Glutamatergic neuron (in vitro differentiated cells): ENCODE results near the gene PIEZO1. TPM values are rescaled to one million over a fixed set of nuclear protein-coding genes. Genes with fewer than 3 reads are reported as not detected.

Experiments used
- DNase-seq: peaks from one replicate; pipeline ENCODE4 v3.0.0; 2022
- H3K27ac Mint-ChIP-seq: one replicate; pipeline ENCODE4 v1.8.0; 2020; ENCODE audit warnings: mild to moderate bottlenecking, mixed read lengths, inconsistent platforms; ENCODE audit not compliant: unreplicated experiment
- H3K27me3 Mint-ChIP-seq: one replicate; pipeline ENCODE4 v1.8.0; 2020; ENCODE audit warnings: mild to moderate bottlenecking, moderate library complexity, mixed read lengths, inconsistent platforms; ENCODE audit not compliant: unreplicated experiment
- H3K36me3 Mint-ChIP-seq: one replicate; pipeline ENCODE4 v1.8.0; 2020; ENCODE audit warnings: mild to moderate bottlenecking, mixed read lengths, inconsistent platforms; ENCODE audit not compliant: unreplicated experiment
- H3K4me1 Mint-ChIP-seq: one replicate; pipeline ENCODE4 v1.8.0; 2020; ENCODE audit warnings: mild to moderate bottlenecking, low read depth, mixed read lengths, inconsistent platforms; ENCODE audit not compliant: unreplicated experiment
- H3K4me3 Mint-ChIP-seq: one replicate; pipeline ENCODE4 v1.8.0; 2020; ENCODE audit warnings: mild to moderate bottlenecking, mixed read lengths, inconsistent platforms; ENCODE audit not compliant: unreplicated experiment
- H3K9me3 Mint-ChIP-seq: one replicate; pipeline ENCODE4 v1.8.0; 2020; ENCODE audit warnings: mild to moderate bottlenecking, moderate library complexity, mixed read lengths, inconsistent platforms; ENCODE audit not compliant: unreplicated experiment
- CTCF ChIP-seq: fragments of 200-600 bp; sonication (generic); IDR thresholded peaks from one replicate; pipeline ENCODE4 v1.5.0; 2021; ENCODE audit not compliant: partially characterized antibody, unreplicated experiment
- total RNA-seq: library from RNA; stranded (reverse); fragmentation: NEBNext Ultra II Directional; extraction: Animal tissue kit (Norgen Biotek cat#: 25700); gene quantifications from one replicate; pipeline ENCODE4 v1.2.1, GENCODE V29; 2021; ENCODE audit not compliant: unreplicated experiment

PIEZO1 gene
- total RNA-seq, 1 donor from 2014 or later, result 12.3 TPM

- Mint-ChIP-seq H3K27me3 (peaks cover 12% of the 10 kb centered on the region), H3K4me1 (peaks cover 14% of the 10 kb centered on the region), H3K27ac (no peak overlapping the region), H3K9me3 (peaks cover 5% of the 10 kb centered on the region), H3K36me3 (no peaks in the 10 kb centered on the region), H3K4me3 (no peak overlapping the region)
- DNase-seq, result peak; percentile 42
- TF ChIP-seq CTCF, result no peak
These were observed 7.3 kb downstream of the PIEZO1 start for GRCh38 chr16:88777471-88778270.

- peaks cover 14% of the 10 kb centered on the region for H3K4me1 Mint-ChIP-seq
- DNase-seq, result no peak
- no peak overlapping the region for H3K4me3 Mint-ChIP-seq
- peaks cover 3% of the 10 kb centered on the region for H3K9me3 Mint-ChIP-seq
- H3K27me3 Mint-ChIP-seq, result peaks cover 11% of the 10 kb centered on the region
- no peaks in the 10 kb centered on the region for H3K36me3 Mint-ChIP-seq
- no peak overlapping the region for H3K27ac Mint-ChIP-seq
- TF ChIP-seq CTCF, result no peak
These were observed 9.2 kb downstream of the PIEZO1 start for GRCh38 chr16:88775825-88776224.

- DNase-seq, result no peak
- TF ChIP-seq CTCF, result no peak
- H3K27ac Mint-ChIP-seq, result no peak overlapping the region
- H3K27me3 Mint-ChIP-seq, result peaks cover 10% of the 10 kb centered on the region
- H3K4me3 Mint-ChIP-seq, result no peak overlapping the region
- H3K36me3 Mint-ChIP-seq, result no peaks in the 10 kb centered on the region
- peaks cover 3% of the 10 kb centered on the region for H3K9me3 Mint-ChIP-seq
- peaks cover 13% of the 10 kb centered on the region for H3K4me1 Mint-ChIP-seq
These were observed 10.3 kb downstream of the PIEZO1 start for GRCh38 chr16:88774544-88775393.

GRCh38 chr16:88773812-88774291, 11.2 kb downstream of the PIEZO1 start:
- Mint-ChIP-seq H3K4me1 (peaks cover 17% of the 10 kb centered on the region), H3K36me3 (no peaks in the 10 kb centered on the region), H3K4me3 (peak overlapping the region; percentile 25), H3K27me3 (peaks cover 8% of the 10 kb centered on the region), H3K27ac (no peak overlapping the region), H3K9me3 (peaks cover 3% of the 10 kb centered on the region)
- TF ChIP-seq CTCF, result no peak
- DNase-seq, result peak; percentile 72
